RWPE2 (cell line): ENCODE results near the gene JAZF1.

Experiments
- ATAC-seq: fragments of 200-7000 bp; cut with Tn5 transposase; 3 replicates; pipeline ENCODE4 v1.9.1; 2021; ENCODE audit warnings: low read depth
- DNase-seq: peaks from one replicate; pipeline ENCODE4 v3.0.0-alpha.2; 2020; ENCODE audit warnings: low spot score
- H3K27ac ChIP-seq: fragments of 450-650 bp; 2 replicates; pipeline ENCODE4 v1.5.1; 2017; ENCODE audit warnings: mild to moderate bottlenecking; ENCODE audit not compliant: poor library complexity, severe bottlenecking
- H3K27me3 ChIP-seq: fragments of 250-450 bp; sonication (Bioruptor Pico); 2 replicates; pipeline ENCODE4 v1.5.1; 2021; ENCODE audit warnings: mild to moderate bottlenecking, moderate library complexity; ENCODE audit not compliant: insufficient read depth, poor library complexity, severe bottlenecking
- H3K36me3 ChIP-seq: fragments of 250-450 bp; sonication (Bioruptor Pico); 2 replicates; pipeline ENCODE4 v1.5.1; 2020; ENCODE audit warnings: low read depth, mild to moderate bottlenecking, moderate library complexity
- H3K4me1 ChIP-seq: fragments of 250-450 bp; sonication (Bioruptor Pico); 2 replicates; pipeline ENCODE4 v1.5.1; 2021; ENCODE audit warnings: mild to moderate bottlenecking, moderate library complexity; ENCODE audit not compliant: insufficient read depth, poor library complexity, severe bottlenecking
- H3K4me3 ChIP-seq: fragments of 250-450 bp; sonication (Bioruptor Pico); 2 replicates; pipeline ENCODE4 v1.5.1; 2021; ENCODE audit warnings: mild to moderate bottlenecking, moderate library complexity; ENCODE audit not compliant: severe bottlenecking
- H3K9me3 ChIP-seq: fragments of 250-450 bp; sonication (Bioruptor Pico); 2 replicates; pipeline ENCODE4 v1.5.1; 2021; ENCODE audit warnings: mild to moderate bottlenecking, moderate library complexity; ENCODE audit not compliant: severe bottlenecking
- CTCF ChIP-seq: fragments of 450-650 bp; IDR thresholded peaks from one replicate; pipeline ENCODE4 v1.5.1; 2017; ENCODE audit warnings: mild to moderate bottlenecking, moderate library complexity; ENCODE audit not compliant: poor library complexity, severe bottlenecking

The JAZF1 gene

GRCh38 chr7:27960415-27960814 lies 220.2 kb downstream of the JAZF1 start:
- Histone ChIP-seq H3K27me3 (no peaks in the 10 kb centered on the region), H3K27ac (no peak overlapping the region), H3K4me1 (no peaks in the 10 kb centered on the region), H3K4me3 (no peak overlapping the region), H3K9me3 (no peaks in the 10 kb centered on the region), H3K36me3 (no peaks in the 10 kb centered on the region)
- TF ChIP-seq CTCF: no peak
- DNase-seq (no peak), ATAC-seq (no peak)

- DNase-seq: no peak
- H3K4me1 ChIP-seq: no peaks in the 10 kb centered on the region
- H3K36me3 ChIP-seq: no peaks in the 10 kb centered on the region
- H3K27ac ChIP-seq: no peak overlapping the region
- TF ChIP-seq CTCF: no peak
- H3K4me3 ChIP-seq: no peak overlapping the region
- H3K27me3 ChIP-seq: no peaks in the 10 kb centered on the region
- H3K9me3 ChIP-seq: no peaks in the 10 kb centered on the region
- no peak for ATAC-seq
Measured at GRCh38 chr7:27958933-27959548, 221.6 kb downstream of the JAZF1 start.

- Histone ChIP-seq H3K9me3 (no peaks in the 10 kb centered on the region), H3K27me3 (no peaks in the 10 kb centered on the region), H3K4me3 (no peak overlapping the region), H3K27ac (no peak overlapping the region), H3K4me1 (no peaks in the 10 kb centered on the region), H3K36me3 (no peaks in the 10 kb centered on the region)
- DNase-seq (no peak), ATAC-seq (no peak)
- no peak for TF ChIP-seq CTCF
Measured at GRCh38 chr7:27955596-27955995, 225.0 kb downstream of the JAZF1 start.

- Histone ChIP-seq H3K27ac (no peak overlapping the region), H3K36me3 (no peaks in the 10 kb centered on the region), H3K9me3 (no peaks in the 10 kb centered on the region), H3K4me3 (no peak overlapping the region), H3K4me1 (no peaks in the 10 kb centered on the region), H3K27me3 (no peaks in the 10 kb centered on the region)
- ATAC-seq (no peak), DNase-seq (no peak)
- no peak for TF ChIP-seq CTCF
Measured at GRCh38 chr7:27955011-27955410, 225.6 kb downstream of the JAZF1 start.

- no peaks in the 10 kb centered on the region for H3K36me3 ChIP-seq
- ATAC-seq (no peak), DNase-seq (no peak)
- H3K9me3 ChIP-seq: no peaks in the 10 kb centered on the region
- no peaks in the 10 kb centered on the region for H3K4me1 ChIP-seq
- H3K27me3 ChIP-seq: no peaks in the 10 kb centered on the region
- H3K27ac ChIP-seq: no peak overlapping the region
- no peak overlapping the region for H3K4me3 ChIP-seq
- no peak for TF ChIP-seq CTCF
Measured at GRCh38 chr7:27953777-27954176, 226.8 kb downstream of the JAZF1 start.
